DND-41 (cell line): Measurements from ENCODE around the gene CRYGC.

Experiments
- EZH2 ChIP-seq: IDR thresholded peaks from 3 replicates; pipeline ENCODE4 v1.6.1; 2012; ENCODE audit warnings: borderline replicate concordance, low read depth, mild to moderate bottlenecking, moderate library complexity, low read length, inconsistent platforms; ENCODE audit not compliant: severe bottlenecking
- TF ChIP-seq, protein P1 (sequence below): IDR thresholded peaks from 2 replicates; pipeline ENCODE4 v1.5.1; 2012; ENCODE audit warnings: borderline replicate concordance, low read length, moderate library complexity, mild to moderate bottlenecking; ENCODE audit not compliant: poor library complexity, severe bottlenecking; ENCODE audit errors: extremely low read depth

DNA sequence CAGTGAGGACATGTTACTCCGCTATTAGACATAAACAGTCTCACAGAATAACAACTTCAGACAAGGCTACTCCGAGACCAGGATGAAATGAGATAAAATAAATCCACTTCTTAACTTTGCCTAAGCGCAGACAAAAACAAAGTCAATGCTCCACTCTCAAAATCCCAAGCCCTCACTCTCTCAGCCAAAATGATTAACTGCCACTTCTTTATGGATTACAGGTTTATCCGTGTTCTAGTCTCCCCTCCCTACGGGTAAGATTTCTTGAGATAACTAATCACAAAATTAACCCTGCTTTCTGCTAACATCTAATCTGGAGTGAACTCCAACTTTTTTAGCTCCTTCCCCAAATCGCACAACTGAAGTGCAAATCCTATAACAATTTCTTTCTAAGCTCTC is 1.1 kb upstream of the CRYGC start:
- TF ChIP-seq, protein P1, sequence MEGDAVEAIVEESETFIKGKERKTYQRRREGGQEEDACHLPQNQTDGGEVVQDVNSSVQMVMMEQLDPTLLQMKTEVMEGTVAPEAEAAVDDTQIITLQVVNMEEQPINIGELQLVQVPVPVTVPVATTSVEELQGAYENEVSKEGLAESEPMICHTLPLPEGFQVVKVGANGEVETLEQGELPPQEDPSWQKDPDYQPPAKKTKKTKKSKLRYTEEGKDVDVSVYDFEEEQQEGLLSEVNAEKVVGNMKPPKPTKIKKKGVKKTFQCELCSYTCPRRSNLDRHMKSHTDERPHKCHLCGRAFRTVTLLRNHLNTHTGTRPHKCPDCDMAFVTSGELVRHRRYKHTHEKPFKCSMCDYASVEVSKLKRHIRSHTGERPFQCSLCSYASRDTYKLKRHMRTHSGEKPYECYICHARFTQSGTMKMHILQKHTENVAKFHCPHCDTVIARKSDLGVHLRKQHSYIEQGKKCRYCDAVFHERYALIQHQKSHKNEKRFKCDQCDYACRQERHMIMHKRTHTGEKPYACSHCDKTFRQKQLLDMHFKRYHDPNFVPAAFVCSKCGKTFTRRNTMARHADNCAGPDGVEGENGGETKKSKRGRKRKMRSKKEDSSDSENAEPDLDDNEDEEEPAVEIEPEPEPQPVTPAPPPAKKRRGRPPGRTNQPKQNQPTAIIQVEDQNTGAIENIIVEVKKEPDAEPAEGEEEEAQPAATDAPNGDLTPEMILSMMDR = no peak
- TF ChIP-seq EZH2 = no peak
